Measurements from ENCODE around the gene SNU13. TPM values are rescaled to one million over a fixed set of nuclear protein-coding genes. Genes with fewer than 3 reads are reported as not detected.
"Not testable (repeated sequence)": the region's sequence is repeated elsewhere in the genome, so short reads cannot be mapped to it uniquely, and the experiment has no call there.

SNU13 gene
- polyA plus RNA-seq, 1 donor from 2014 or later, result 192 TPM

DNA sequence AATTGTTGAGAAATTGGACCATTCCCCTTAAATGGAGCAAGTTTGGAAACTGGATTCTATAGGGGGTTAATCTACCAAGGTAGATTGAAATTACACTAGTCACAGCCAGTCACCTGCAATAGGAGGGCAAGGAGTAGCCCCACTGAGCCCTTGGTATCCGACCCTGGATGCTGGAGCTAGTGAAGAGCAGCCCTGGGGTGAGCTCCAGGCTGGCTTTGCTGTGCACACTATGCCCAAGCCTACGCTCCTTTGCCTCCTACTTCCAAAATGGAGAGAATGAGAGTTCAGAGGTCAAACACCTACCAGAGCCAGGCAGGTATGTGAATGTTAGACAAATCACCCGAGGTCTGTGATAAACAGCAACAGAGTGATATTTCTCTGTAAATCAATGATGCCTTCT, 23.7 kb downstream of the SNU13 start:
- TF ChIP-seq POLR2AphosphoS5 (IDR thresholded peaks at IDR 0.05) (peak; percentile 10), EZH2 (IDR thresholded peaks at IDR 0.05; ENCODE audit: borderline replicate concordance, insufficient read depth, low read length, poor library complexity, severe bottlenecking) (no peak)
- no peak overlapping the region for H2AFZ ChIP-seq (ENCODE audit: low read depth, low read length)
- H3K4me3 ChIP-seq (ENCODE audit: low read length), result no peak overlapping the region
- no peaks in the 10 kb centered on the region for H3K9me2 ChIP-seq (ENCODE audit: insufficient read depth, low read length)
- H3F3A ChIP-seq (ENCODE audit: insufficient read depth, low read length, poor library complexity, severe bottlenecking), result no peaks in the 10 kb centered on the region
- no peak overlapping the region for H3K9ac ChIP-seq (ENCODE audit: low read length)
- peaks cover 7% of the 10 kb centered on the region for H3K36me3 ChIP-seq (ENCODE audit: insufficient read depth, low read length)
- H3K27me3 ChIP-seq (ENCODE audit: insufficient read depth, low read depth, low read length), result no peaks in the 10 kb centered on the region
- no peaks in the 10 kb centered on the region for H3K79me2 ChIP-seq (replicated peaks; ENCODE audit: insufficient read depth, low read length)
- no peaks in the 10 kb centered on the region for H3K9me3 ChIP-seq (ENCODE audit: low read length)
- no peaks in the 10 kb centered on the region for H4K20me1 ChIP-seq (ENCODE audit: insufficient read depth)
- no peak overlapping the region for H3K27ac ChIP-seq (ENCODE audit: low read length)
- H3K4me2 ChIP-seq (ENCODE audit: low read length), result no peak overlapping the region

DNA sequence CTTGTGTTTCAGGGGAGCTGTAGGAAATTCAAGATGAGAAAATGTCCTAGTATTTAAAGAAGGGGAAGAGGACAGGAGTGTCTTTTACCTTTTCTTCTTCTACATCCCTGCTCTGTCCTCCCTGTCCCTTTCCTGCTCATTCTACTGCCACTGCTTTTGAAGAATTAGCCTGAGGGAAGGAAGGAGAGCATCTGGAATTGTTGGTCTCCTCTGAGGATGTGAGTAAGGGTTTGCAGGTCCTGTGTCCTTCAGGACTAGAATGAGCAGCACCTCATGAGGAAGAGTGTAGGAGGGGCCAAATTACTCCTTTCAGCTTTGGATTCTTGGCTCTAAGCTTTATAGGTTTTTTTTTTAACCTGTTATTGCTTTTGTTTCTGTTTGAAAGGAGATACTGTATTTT, 24.2 kb downstream of the SNU13 start:
- Histone ChIP-seq H3K36me3 (ENCODE audit: insufficient read depth, low read length) (peaks cover 7% of the 10 kb centered on the region), H3K9ac (ENCODE audit: low read length) (no peak overlapping the region), H2AFZ (ENCODE audit: low read depth, low read length) (no peak overlapping the region), H3K9me2 (ENCODE audit: insufficient read depth, low read length) (no peaks in the 10 kb centered on the region), H3K27ac (ENCODE audit: low read length) (no peak overlapping the region), H3K4me3 (ENCODE audit: low read length) (no peak overlapping the region), H3K9me3 (ENCODE audit: low read length) (no peaks in the 10 kb centered on the region), H3K4me2 (ENCODE audit: low read length) (no peak overlapping the region), H3K27me3 (ENCODE audit: insufficient read depth, low read depth, low read length) (no peaks in the 10 kb centered on the region), H3F3A (ENCODE audit: insufficient read depth, low read length, poor library complexity, severe bottlenecking) (no peaks in the 10 kb centered on the region), H4K20me1 (ENCODE audit: insufficient read depth) (no peaks in the 10 kb centered on the region), H3K79me2 (replicated peaks; ENCODE audit: insufficient read depth, low read length) (no peaks in the 10 kb centered on the region)
- TF ChIP-seq, protein P1, sequence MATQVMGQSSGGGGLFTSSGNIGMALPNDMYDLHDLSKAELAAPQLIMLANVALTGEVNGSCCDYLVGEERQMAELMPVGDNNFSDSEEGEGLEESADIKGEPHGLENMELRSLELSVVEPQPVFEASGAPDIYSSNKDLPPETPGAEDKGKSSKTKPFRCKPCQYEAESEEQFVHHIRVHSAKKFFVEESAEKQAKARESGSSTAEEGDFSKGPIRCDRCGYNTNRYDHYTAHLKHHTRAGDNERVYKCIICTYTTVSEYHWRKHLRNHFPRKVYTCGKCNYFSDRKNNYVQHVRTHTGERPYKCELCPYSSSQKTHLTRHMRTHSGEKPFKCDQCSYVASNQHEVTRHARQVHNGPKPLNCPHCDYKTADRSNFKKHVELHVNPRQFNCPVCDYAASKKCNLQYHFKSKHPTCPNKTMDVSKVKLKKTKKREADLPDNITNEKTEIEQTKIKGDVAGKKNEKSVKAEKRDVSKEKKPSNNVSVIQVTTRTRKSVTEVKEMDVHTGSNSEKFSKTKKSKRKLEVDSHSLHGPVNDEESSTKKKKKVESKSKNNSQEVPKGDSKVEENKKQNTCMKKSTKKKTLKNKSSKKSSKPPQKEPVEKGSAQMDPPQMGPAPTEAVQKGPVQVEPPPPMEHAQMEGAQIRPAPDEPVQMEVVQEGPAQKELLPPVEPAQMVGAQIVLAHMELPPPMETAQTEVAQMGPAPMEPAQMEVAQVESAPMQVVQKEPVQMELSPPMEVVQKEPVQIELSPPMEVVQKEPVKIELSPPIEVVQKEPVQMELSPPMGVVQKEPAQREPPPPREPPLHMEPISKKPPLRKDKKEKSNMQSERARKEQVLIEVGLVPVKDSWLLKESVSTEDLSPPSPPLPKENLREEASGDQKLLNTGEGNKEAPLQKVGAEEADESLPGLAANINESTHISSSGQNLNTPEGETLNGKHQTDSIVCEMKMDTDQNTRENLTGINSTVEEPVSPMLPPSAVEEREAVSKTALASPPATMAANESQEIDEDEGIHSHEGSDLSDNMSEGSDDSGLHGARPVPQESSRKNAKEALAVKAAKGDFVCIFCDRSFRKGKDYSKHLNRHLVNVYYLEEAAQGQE (IDR thresholded peaks at IDR 0.05; ENCODE audit: borderline replicate concordance), result no peak
- TF ChIP-seq EZH2 (IDR thresholded peaks at IDR 0.05; ENCODE audit: borderline replicate concordance, insufficient read depth, low read length, poor library complexity, severe bottlenecking) (no peak), TAF1 (IDR thresholded peaks at IDR 0.05; ENCODE audit: low read depth) (no peak), MXI1 (conservative IDR thresholded peaks at IDR 0.05; ENCODE audit: poor library complexity, severe bottlenecking) (no peak)
- TF ChIP-seq, protein P2, sequence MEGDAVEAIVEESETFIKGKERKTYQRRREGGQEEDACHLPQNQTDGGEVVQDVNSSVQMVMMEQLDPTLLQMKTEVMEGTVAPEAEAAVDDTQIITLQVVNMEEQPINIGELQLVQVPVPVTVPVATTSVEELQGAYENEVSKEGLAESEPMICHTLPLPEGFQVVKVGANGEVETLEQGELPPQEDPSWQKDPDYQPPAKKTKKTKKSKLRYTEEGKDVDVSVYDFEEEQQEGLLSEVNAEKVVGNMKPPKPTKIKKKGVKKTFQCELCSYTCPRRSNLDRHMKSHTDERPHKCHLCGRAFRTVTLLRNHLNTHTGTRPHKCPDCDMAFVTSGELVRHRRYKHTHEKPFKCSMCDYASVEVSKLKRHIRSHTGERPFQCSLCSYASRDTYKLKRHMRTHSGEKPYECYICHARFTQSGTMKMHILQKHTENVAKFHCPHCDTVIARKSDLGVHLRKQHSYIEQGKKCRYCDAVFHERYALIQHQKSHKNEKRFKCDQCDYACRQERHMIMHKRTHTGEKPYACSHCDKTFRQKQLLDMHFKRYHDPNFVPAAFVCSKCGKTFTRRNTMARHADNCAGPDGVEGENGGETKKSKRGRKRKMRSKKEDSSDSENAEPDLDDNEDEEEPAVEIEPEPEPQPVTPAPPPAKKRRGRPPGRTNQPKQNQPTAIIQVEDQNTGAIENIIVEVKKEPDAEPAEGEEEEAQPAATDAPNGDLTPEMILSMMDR (IDR thresholded peaks at IDR 0.05; ENCODE audit: poor library complexity, severe bottlenecking), result no peak

DNA sequence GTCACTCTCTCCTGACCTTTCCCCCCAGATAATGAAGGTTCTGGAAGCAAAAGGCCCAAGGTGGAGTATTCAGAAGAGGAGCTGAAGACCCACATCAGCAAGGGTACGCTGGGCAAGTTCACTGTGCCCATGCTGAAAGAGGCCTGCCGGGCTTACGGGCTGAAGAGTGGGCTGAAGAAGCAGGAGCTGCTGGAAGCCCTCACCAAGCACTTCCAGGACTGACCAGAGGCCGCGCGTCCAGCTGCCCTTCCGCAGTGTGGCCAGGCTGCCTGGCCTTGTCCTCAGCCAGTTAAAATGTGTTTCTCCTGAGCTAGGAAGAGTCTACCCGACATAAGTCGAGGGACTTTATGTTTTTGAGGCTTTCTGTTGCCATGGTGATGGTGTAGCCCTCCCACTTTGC, 25.1 kb downstream of the SNU13 start:
- H2AFZ ChIP-seq (ENCODE audit: low read depth, low read length); H3F3A ChIP-seq (ENCODE audit: insufficient read depth, low read length, poor library complexity, severe bottlenecking); H3K36me3 ChIP-seq (ENCODE audit: insufficient read depth, low read length); H3K4me3 ChIP-seq (ENCODE audit: low read length); H3K9me3 ChIP-seq (ENCODE audit: low read length); H3K79me2 ChIP-seq (replicated peaks; ENCODE audit: insufficient read depth, low read length); H4K20me1 ChIP-seq (ENCODE audit: insufficient read depth); H3K27ac ChIP-seq (ENCODE audit: low read length); H3K9me2 ChIP-seq (ENCODE audit: insufficient read depth, low read length); H3K4me2 ChIP-seq (ENCODE audit: low read length); H3K9ac ChIP-seq (ENCODE audit: low read length); H3K27me3 ChIP-seq (ENCODE audit: insufficient read depth, low read depth, low read length): not testable (repeated sequence)

Measured in neural cell (in vitro differentiated cells).